ENCODE results near the gene UNC5C. TPM values are rescaled to one million over a fixed set of nuclear protein-coding genes. Genes with fewer than 3 reads are reported as not detected.
A peak's percentile ranks its signal among the peaks of the same experiment; 100 is the strongest.

UNC5C gene
- total RNA-seq, 1 donor from 2014 or later, result 15.5 TPM

GRCh38 chr4:95535180-95535579 is 13.6 kb downstream of the UNC5C start:
- no peak for DNase-seq (ENCODE audit: low spot score)
- Mint-ChIP-seq H3K9me3 (ENCODE audit: low read depth) (no peaks in the 10 kb centered on the region), H3K4me3 (ENCODE audit: unreplicated experiment) (no peak overlapping the region), H3K27me3 (ENCODE audit: low read depth) (no peaks in the 10 kb centered on the region), H3K27ac (ENCODE audit: unreplicated experiment) (no peak overlapping the region), H3K4me1 (ENCODE audit: low read depth) (peaks cover 43% of the 10 kb centered on the region), H3K36me3 (ENCODE audit: low read depth) (no peaks in the 10 kb centered on the region)
- TF ChIP-seq CTCF (IDR thresholded peaks at IDR 0.05), result no peak

GRCh38 chr4:95534032-95534431 is 14.7 kb downstream of the UNC5C start:
- Mint-ChIP-seq H3K4me1 (ENCODE audit: low read depth) (peaks cover 46% of the 10 kb centered on the region), H3K9me3 (ENCODE audit: low read depth) (no peaks in the 10 kb centered on the region), H3K36me3 (ENCODE audit: low read depth) (no peaks in the 10 kb centered on the region), H3K27ac (ENCODE audit: unreplicated experiment) (no peak overlapping the region), H3K4me3 (ENCODE audit: unreplicated experiment) (no peak overlapping the region), H3K27me3 (ENCODE audit: low read depth) (no peaks in the 10 kb centered on the region)
- no peak for TF ChIP-seq CTCF (IDR thresholded peaks at IDR 0.05)
- no peak for DNase-seq (ENCODE audit: low spot score)

- Mint-ChIP-seq H3K27ac (ENCODE audit: unreplicated experiment) (peak overlapping the region; percentile 33), H3K36me3 (ENCODE audit: low read depth) (no peaks in the 10 kb centered on the region), H3K4me3 (ENCODE audit: unreplicated experiment) (no peak overlapping the region), H3K9me3 (ENCODE audit: low read depth) (no peaks in the 10 kb centered on the region), H3K4me1 (ENCODE audit: low read depth) (peaks cover 51% of the 10 kb centered on the region), H3K27me3 (ENCODE audit: low read depth) (no peaks in the 10 kb centered on the region)
- TF ChIP-seq CTCF (IDR thresholded peaks at IDR 0.05), result no peak
- DNase-seq (ENCODE audit: low spot score), result no peak
These were observed 15.5 kb downstream of the UNC5C start for GRCh38 chr4:95533254-95533653.

- Mint-ChIP-seq H3K36me3 (ENCODE audit: low read depth) (no peaks in the 10 kb centered on the region), H3K27ac (ENCODE audit: unreplicated experiment) (no peak overlapping the region), H3K9me3 (ENCODE audit: low read depth) (no peaks in the 10 kb centered on the region), H3K27me3 (ENCODE audit: low read depth) (no peaks in the 10 kb centered on the region), H3K4me1 (ENCODE audit: low read depth) (peaks cover 53% of the 10 kb centered on the region), H3K4me3 (ENCODE audit: unreplicated experiment) (no peak overlapping the region)
- TF ChIP-seq CTCF (IDR thresholded peaks at IDR 0.05), result no peak
- no peak for DNase-seq (ENCODE audit: low spot score)
These were observed 16.5 kb downstream of the UNC5C start for GRCh38 chr4:95532305-95532704.

GRCh38 chr4:95531141-95531540 is 17.6 kb downstream of the UNC5C start:
- no peak overlapping the region for H3K27ac Mint-ChIP-seq (ENCODE audit: unreplicated experiment)
- DNase-seq (ENCODE audit: low spot score), result no peak
- H3K9me3 Mint-ChIP-seq (ENCODE audit: low read depth), result no peaks in the 10 kb centered on the region
- peaks cover 50% of the 10 kb centered on the region for H3K4me1 Mint-ChIP-seq (ENCODE audit: low read depth)
- no peaks in the 10 kb centered on the region for H3K36me3 Mint-ChIP-seq (ENCODE audit: low read depth)
- H3K4me3 Mint-ChIP-seq (ENCODE audit: unreplicated experiment), result no peak overlapping the region
- TF ChIP-seq CTCF (IDR thresholded peaks at IDR 0.05), result no peak
- H3K27me3 Mint-ChIP-seq (ENCODE audit: low read depth), result no peaks in the 10 kb centered on the region
